H9 (cell line): Measurements from ENCODE around the gene FGFR4. TPM values are rescaled to one million over a fixed set of nuclear protein-coding genes. Genes with fewer than 3 reads are reported as not detected.

Experiments used
- DNase-seq: peaks from one replicate; pipeline ENCODE4 v3.0.0-alpha.2; 2017
- H2AFZ ChIP-seq: one replicate; pipeline ENCODE4 v1.6.1; 2013; ENCODE audit warnings: mild to moderate bottlenecking, low read length, control low read depth, moderate library complexity
- H2AK5ac ChIP-seq: 2 replicates; pipeline ENCODE4 v1.6.1; 2013; ENCODE audit warnings: low read length, control low read depth, mixed read lengths; ENCODE audit not compliant: insufficient read length
- H2BK120ac ChIP-seq: one replicate; pipeline ENCODE4 v1.6.1; 2013; ENCODE audit warnings: low read depth, mild to moderate bottlenecking, low read length, control low read depth, inconsistent platforms; ENCODE audit not compliant: poor library complexity, severe bottlenecking
- H2BK12ac ChIP-seq: 2 replicates; pipeline ENCODE4 v1.6.1; 2013; ENCODE audit warnings: low read length, control low read depth, mixed read lengths, low read depth; ENCODE audit not compliant: insufficient read length
- H2BK15ac ChIP-seq: 2 replicates; pipeline ENCODE4 v1.6.1; 2013; ENCODE audit warnings: low read depth, low read length, control low read depth
- H2BK20ac ChIP-seq: one replicate; pipeline ENCODE4 v1.6.1; 2013; ENCODE audit warnings: low read depth, mild to moderate bottlenecking, low read length, control low read depth, inconsistent platforms; ENCODE audit not compliant: poor library complexity, severe bottlenecking
- H2BK5ac ChIP-seq: 2 replicates; pipeline ENCODE4 v1.6.1; 2013; ENCODE audit warnings: low read length, control low read depth, mixed read lengths; ENCODE audit not compliant: insufficient read length
- H3K14ac ChIP-seq: 2 replicates; pipeline ENCODE4 v1.6.1; 2013; ENCODE audit warnings: low read length, control low read depth; ENCODE audit not compliant: insufficient read depth
- H3K18ac ChIP-seq: 2 replicates; pipeline ENCODE4 v1.6.1; 2013; ENCODE audit warnings: low read depth, mild to moderate bottlenecking, mixed read lengths, low read length, control low read depth; ENCODE audit not compliant: insufficient read length
- H3K23ac ChIP-seq: 2 replicates; pipeline ENCODE4 v1.6.1; 2013; ENCODE audit warnings: low read length, control low read depth, mixed read lengths, low read depth; ENCODE audit not compliant: insufficient read length
- H3K23me2 ChIP-seq: 2 replicates; pipeline ENCODE4 v1.6.1; 2013; ENCODE audit warnings: low read depth, mild to moderate bottlenecking, mixed read lengths, low read length, control low read depth; ENCODE audit not compliant: insufficient read length, poor library complexity, severe bottlenecking
- H3K27ac ChIP-seq: 2 replicates; pipeline ENCODE4 v1.5.1; 2013; ENCODE audit warnings: low read length, control low read depth, mixed read lengths, low read depth; ENCODE audit not compliant: insufficient read length
- H3K27me3 ChIP-seq: 2 replicates; pipeline ENCODE4 v1.6.1; 2013; ENCODE audit warnings: low read length, control low read depth, inconsistent platforms; ENCODE audit not compliant: insufficient read depth
- H3K4ac ChIP-seq: 2 replicates; pipeline ENCODE4 v1.6.1; 2013; ENCODE audit warnings: low read depth, mild to moderate bottlenecking, control low read depth, inconsistent platforms, low read length, moderate library complexity
- H3K4me1 ChIP-seq: 2 replicates; pipeline ENCODE4 v1.6.1; 2013; ENCODE audit warnings: low read length, control low read depth, inconsistent platforms; ENCODE audit not compliant: insufficient read depth
- H3K4me2 ChIP-seq: 2 replicates; pipeline ENCODE4 v1.6.1; 2013; ENCODE audit warnings: low read length, control low read depth, mixed read lengths; ENCODE audit not compliant: insufficient read length, insufficient read depth
- H3K56ac ChIP-seq: 2 replicates; pipeline ENCODE4 v1.6.1; 2013; ENCODE audit warnings: low read depth, mild to moderate bottlenecking, mixed read lengths, low read length, control low read depth; ENCODE audit not compliant: insufficient read length
- H3K79me1 ChIP-seq: 2 replicates; pipeline ENCODE4 v1.6.1; 2013; ENCODE audit warnings: low read depth, mild to moderate bottlenecking, moderate library complexity, low read length, control low read depth, inconsistent platforms; ENCODE audit not compliant: insufficient read depth, poor library complexity, severe bottlenecking
- H3K79me2 ChIP-seq: 2 replicates; pipeline ENCODE4 v1.6.1; 2013; ENCODE audit warnings: low read length, control low read depth, inconsistent platforms; ENCODE audit not compliant: insufficient read depth
- H3K9ac ChIP-seq: 2 replicates; pipeline ENCODE4 v1.6.1; 2013; ENCODE audit warnings: low read length, control low read depth, mixed read lengths; ENCODE audit not compliant: insufficient read length; ENCODE audit errors: extremely low read depth
- H3K9me3 ChIP-seq: one replicate; pipeline ENCODE4 v1.6.1; 2013; ENCODE audit warnings: low read depth, low read length, inconsistent platforms; ENCODE audit not compliant: control insufficient read depth
- H3T11ph ChIP-seq: one replicate; pipeline ENCODE4 v1.6.1; 2013; ENCODE audit warnings: mild to moderate bottlenecking, low read length, control low read depth, inconsistent platforms
- H4K20me1 ChIP-seq: one replicate; pipeline ENCODE4 v1.6.1; 2013; ENCODE audit not compliant: control insufficient read depth, insufficient read length, insufficient read depth
- H4K5ac ChIP-seq: 2 replicates; pipeline ENCODE4 v1.6.1; 2013; ENCODE audit warnings: low read depth, mild to moderate bottlenecking, mixed read lengths, low read length, control low read depth; ENCODE audit not compliant: insufficient read length
- H4K8ac ChIP-seq: replicated peaks from 2 replicates; pipeline ENCODE4 v1.6.1; 2013; ENCODE audit warnings: low read length, control low read depth, mixed read lengths, low read depth; ENCODE audit not compliant: insufficient read length
- H4K91ac ChIP-seq: 2 replicates; pipeline ENCODE4 v1.6.1; 2013; ENCODE audit warnings: low read depth, mild to moderate bottlenecking, moderate library complexity, mixed read lengths, low read length, control low read depth; ENCODE audit not compliant: insufficient read length
- H3K27ac Mint-ChIP-seq, 3 experiments: 2 replicates in 2 of 3; 3 replicates in 1 of 3; pipeline ENCODE4 v1.8.0; 2020 to 2021; ENCODE audit warnings: mixed read lengths in 3 of 3, mild to moderate bottlenecking in 1 of 3, moderate library complexity in 1 of 3
- H3K27me3 Mint-ChIP-seq: 2 replicates; pipeline ENCODE4 v1.8.0; 2021; ENCODE audit warnings: low read depth, mild to moderate bottlenecking, moderate library complexity, mixed read lengths
- H3K36me3 Mint-ChIP-seq, 3 experiments: 2 replicates in 2 of 3; 3 replicates in 1 of 3; pipeline ENCODE4 v1.8.0; 2020 to 2021; ENCODE audit warnings: low read depth in 3 of 3, mixed read lengths in 3 of 3; ENCODE audit not compliant: insufficient read depth in 1 of 3
- H3K4me1 Mint-ChIP-seq, 2 experiments: 2 replicates each; pipeline ENCODE4 v1.8.0; 2020; ENCODE audit warnings: mixed read lengths in 2 of 2
- H3K4me3 Mint-ChIP-seq, 2 experiments: 2 replicates in 1 of 2; 3 replicates in 1 of 2; pipeline ENCODE4 v1.8.0; 2020 to 2021; ENCODE audit warnings: mild to moderate bottlenecking in 2 of 2, mixed read lengths in 2 of 2, moderate library complexity in 1 of 2
- H3K9me3 Mint-ChIP-seq, 2 experiments: 2 replicates in 1 of 2; 3 replicates in 1 of 2; pipeline ENCODE4 v1.8.0; 2020; ENCODE audit warnings: mild to moderate bottlenecking in 2 of 2, mixed read lengths in 2 of 2, moderate library complexity in 1 of 2
- WGBS: extraction: QIAGEN DNeasy Blood & Tissue Kit; methylation state at CpG from one replicate; pipeline ENCODE4 v1.1.7; 2013; ENCODE audit warnings: missing lambda C conversion rate, low lambda C conversion rate, mixed read lengths; ENCODE audit not compliant: insufficient read length; ENCODE audit errors: extremely low coverage; 5-methylcytosine and 5-hydroxymethylcytosine counted together
- total RNA-seq: library from RNA; stranded (reverse); gene quantifications from 2 replicates; pipeline ENCODE4 v1.2.1, GENCODE V29; 2021
- TF ChIP-seq, protein P1 (sequence below): fragments of 200-600 bp; sonication (generic); conservative IDR thresholded peaks from 3 replicates; pipeline ENCODE4 v1.8.0; 2021; ENCODE audit warnings: antibody characterized with exemption, mild to moderate bottlenecking

FGFR4 gene
- total RNA-seq, 1 experiment from 2014 or later, result 52.8 TPM

DNA sequence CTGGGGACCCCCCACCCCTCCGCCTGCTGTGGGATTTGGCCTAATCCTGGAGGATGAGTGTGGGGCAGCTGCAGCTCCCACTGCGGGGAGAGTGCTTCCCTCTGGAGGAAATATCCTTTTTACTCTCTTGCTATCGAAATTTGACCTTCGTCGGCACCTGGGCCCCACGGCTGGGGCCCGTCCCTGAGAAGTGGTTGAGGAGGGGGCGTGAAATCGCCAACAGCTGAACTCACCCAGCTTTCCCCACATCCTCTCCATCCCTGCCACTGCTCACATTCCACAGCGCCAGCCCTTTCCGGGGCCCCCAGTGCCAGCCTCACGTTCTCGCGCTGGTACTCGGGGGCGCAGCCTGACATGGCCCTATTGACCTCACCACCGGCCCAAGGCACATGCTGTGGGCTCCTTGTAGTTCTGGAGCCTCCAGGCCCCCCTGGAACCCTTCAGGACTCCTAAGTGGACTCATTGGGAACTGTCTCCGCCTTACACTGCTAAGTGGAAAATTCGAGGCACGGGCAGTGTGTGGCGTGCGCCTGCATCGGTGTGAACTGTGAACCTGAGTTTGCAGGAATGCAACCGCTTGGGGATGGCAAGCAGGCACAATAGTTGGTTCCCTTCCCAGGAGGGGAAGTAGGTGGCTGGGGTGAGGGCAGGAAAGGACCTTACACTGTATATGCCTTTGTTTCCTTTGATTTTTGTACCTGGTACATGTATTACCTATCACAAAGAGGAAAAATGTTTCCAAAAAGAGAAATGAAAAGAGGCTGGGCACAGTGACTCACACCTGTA, 19.2 kb downstream of the FGFR4 start:
- Histone ChIP-seq H2BK5ac (no peak overlapping the region), H3K27ac (no peak overlapping the region), H3K9ac (no peak overlapping the region), H3K79me1 (no peaks in the 10 kb centered on the region), H2BK12ac (no peak overlapping the region), H3T11ph (no peak overlapping the region), H2AFZ (no peak overlapping the region), H3K14ac (no peak overlapping the region), H2BK20ac (no peak overlapping the region), H3K4me2 (no peak overlapping the region), H2BK15ac (no peak overlapping the region), H3K27me3 (no peaks in the 10 kb centered on the region), H3K9me3 (no peaks in the 10 kb centered on the region), H3K23me2 (no peaks in the 10 kb centered on the region), H4K91ac (no peak overlapping the region), H3K23ac (no peak overlapping the region), H2AK5ac (no peak overlapping the region), H3K56ac (no peak overlapping the region), H3K4ac (no peak overlapping the region), H2BK120ac (no peak overlapping the region), H3K18ac (no peak overlapping the region), H4K5ac (no peak overlapping the region), H4K8ac (no peak overlapping the region), H3K79me2 (no peaks in the 10 kb centered on the region), H4K20me1 (no peaks in the 10 kb centered on the region), H3K4me1 (no peaks in the 10 kb centered on the region)
- H3K27me3 Mint-ChIP-seq, result peaks cover 1% of the 10 kb centered on the region; the same call in 1 of the 2 replicates
- TF ChIP-seq, protein P1, sequence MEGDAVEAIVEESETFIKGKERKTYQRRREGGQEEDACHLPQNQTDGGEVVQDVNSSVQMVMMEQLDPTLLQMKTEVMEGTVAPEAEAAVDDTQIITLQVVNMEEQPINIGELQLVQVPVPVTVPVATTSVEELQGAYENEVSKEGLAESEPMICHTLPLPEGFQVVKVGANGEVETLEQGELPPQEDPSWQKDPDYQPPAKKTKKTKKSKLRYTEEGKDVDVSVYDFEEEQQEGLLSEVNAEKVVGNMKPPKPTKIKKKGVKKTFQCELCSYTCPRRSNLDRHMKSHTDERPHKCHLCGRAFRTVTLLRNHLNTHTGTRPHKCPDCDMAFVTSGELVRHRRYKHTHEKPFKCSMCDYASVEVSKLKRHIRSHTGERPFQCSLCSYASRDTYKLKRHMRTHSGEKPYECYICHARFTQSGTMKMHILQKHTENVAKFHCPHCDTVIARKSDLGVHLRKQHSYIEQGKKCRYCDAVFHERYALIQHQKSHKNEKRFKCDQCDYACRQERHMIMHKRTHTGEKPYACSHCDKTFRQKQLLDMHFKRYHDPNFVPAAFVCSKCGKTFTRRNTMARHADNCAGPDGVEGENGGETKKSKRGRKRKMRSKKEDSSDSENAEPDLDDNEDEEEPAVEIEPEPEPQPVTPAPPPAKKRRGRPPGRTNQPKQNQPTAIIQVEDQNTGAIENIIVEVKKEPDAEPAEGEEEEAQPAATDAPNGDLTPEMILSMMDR, result no peak
- DNase-seq, result no peak
- peaks cover 7 to 8% of the 10 kb centered on the region in 2 experiments for H3K4me1 Mint-ChIP-seq
- no peaks in the 10 kb centered on the region for H3K9me3 Mint-ChIP-seq
- no peaks in the 10 kb centered on the region for H3K36me3 Mint-ChIP-seq
- H3K4me3 Mint-ChIP-seq, result no peak overlapping the region
- no CpG with 5 or more reads among the region's 24 CpGs for WGBS
- H3K27ac Mint-ChIP-seq, result no peak overlapping the region
